GM21825 (cell line): ENCODE data around the gene CADM3.
A peak's percentile ranks its signal among the peaks of the same experiment; 100 is the strongest.

Source experiments
- ATAC-seq: cut with Tn5 transposase; IDR thresholded peaks from one replicate; pipeline ENCODE4 v1.9.1; 2021; ENCODE audit warnings: mild to moderate bottlenecking, moderate library complexity; ENCODE audit not compliant: unreplicated experiment

Gene CADM3, protein sequence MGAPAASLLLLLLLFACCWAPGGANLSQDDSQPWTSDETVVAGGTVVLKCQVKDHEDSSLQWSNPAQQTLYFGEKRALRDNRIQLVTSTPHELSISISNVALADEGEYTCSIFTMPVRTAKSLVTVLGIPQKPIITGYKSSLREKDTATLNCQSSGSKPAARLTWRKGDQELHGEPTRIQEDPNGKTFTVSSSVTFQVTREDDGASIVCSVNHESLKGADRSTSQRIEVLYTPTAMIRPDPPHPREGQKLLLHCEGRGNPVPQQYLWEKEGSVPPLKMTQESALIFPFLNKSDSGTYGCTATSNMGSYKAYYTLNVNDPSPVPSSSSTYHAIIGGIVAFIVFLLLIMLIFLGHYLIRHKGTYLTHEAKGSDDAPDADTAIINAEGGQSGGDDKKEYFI

DNA sequence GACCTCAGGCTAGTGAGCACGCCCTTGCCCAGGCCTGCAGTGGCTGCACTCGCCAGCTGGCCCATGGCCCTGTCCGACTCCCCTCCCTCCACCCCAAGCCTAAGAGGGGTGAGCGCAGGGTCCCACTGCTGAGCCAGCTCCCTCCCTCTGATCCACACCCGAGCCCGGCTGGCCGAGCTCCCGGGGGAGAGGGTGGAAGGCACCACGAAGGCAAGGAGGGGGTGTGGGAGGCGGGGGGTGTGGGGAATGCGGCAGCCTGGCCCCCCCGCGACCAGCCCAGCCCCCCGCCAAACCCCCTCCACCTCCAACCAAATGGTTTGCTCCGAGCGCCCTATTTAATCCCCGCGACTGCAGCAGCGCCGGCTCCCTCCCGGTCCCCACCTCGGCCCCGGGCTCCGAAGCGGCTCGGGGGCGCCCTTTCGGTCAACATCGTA lies at the start of gene CADM3:
Gene CADM3 (plus strand): TSS at position 362 of the 434 bp plus-strand sequence. CDS start 151 bp downstream, outside the sequence.
- no peak for ATAC-seq

DNA sequence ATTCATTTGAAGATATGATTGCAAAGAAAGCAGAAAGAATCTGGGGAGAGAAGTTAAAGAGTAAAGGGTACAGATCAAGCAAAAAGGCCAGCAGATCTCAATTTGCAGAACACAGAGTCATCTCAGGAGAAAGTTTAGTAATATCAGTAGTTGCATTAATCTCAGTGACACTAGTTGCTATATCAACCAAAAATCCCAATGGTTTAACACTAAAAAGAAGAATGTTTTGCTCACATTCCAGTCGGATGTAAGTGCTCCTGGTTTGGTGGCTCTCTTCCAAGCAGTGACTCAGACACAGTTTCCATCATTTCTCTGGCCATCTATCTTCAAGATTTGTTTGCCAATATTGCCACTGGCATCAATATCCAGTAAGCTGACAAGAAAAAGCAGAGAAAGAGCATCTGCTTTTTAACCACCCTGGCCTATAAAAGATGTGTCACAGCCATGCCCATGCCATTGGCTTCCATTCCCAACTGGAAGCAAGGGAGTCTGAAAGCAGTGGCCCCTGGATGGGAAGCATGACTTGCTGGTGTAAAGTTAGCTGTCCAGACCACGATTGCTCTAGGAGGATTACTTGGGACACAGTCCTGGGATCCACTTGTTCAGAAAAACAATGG lies 49.3 kb upstream of the CADM3 start:
- ATAC-seq: peak; percentile 72

DNA sequence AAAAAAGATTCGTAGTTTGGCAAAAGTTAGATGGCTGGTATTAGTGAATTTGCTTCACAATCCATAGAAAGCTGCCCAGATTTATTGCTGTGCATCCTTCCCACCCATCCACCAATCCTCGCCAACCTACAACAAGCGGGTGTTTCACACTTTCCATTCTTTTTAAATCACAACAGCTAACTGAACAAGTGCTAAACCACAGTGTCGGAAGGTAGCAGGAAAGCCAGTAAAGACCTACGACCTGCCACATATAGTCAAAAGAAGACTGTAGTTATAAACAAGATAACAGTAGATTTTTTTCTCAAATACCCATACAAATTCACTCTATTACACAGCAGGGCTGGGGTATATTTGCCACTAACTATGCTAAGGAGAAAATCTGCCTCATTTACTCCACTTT lies 47.8 kb upstream of the CADM3 start:
- no peak for ATAC-seq

DNA sequence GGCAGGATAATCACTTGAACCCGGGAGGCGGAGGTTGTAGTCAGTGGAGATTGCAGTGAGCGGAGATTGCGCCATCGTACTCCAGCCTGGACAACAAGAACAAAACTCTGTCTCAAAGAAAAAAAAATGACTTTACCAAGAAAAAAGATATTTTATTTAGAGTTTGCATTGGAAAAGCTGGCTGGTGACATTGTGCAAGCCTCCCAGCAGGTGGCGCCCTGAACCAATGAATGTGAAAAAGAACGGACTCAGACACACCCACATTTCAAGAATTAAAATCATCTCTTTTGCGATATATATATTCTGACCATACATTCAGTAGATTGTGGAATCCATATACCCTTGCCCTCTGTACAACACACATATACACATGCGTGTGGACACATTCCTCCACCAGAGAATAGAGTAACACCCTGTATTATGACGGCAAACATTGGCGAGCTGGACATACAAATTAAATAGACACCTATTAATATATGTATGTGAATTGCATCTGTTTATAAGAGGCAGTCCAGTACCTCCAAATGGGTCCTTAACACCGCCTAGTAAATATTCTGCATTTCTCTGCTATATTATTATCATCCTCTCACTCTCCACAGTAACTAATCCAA lies 39.0 kb upstream of the CADM3 start:
- no peak for ATAC-seq

DNA sequence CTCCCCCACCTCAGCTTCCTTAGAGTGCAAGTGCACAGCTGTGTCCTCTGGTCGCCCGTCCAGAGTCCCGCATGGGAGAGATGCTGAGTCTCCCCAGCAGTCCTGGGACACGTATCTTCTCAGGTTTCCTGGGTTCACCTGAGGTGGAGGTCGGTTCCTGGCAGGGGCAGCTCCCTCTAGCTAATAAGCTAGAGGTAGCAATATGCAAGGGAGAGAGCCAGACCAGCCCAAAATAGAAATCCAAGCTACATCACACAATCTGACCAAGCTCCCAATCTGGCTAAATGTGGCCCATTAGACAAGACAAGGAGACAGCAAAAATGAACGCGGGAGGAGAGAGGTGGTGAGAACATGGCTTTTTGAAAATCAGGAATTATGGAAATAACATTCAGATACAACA lies 30.9 kb upstream of the CADM3 start:
- no peak for ATAC-seq

DNA sequence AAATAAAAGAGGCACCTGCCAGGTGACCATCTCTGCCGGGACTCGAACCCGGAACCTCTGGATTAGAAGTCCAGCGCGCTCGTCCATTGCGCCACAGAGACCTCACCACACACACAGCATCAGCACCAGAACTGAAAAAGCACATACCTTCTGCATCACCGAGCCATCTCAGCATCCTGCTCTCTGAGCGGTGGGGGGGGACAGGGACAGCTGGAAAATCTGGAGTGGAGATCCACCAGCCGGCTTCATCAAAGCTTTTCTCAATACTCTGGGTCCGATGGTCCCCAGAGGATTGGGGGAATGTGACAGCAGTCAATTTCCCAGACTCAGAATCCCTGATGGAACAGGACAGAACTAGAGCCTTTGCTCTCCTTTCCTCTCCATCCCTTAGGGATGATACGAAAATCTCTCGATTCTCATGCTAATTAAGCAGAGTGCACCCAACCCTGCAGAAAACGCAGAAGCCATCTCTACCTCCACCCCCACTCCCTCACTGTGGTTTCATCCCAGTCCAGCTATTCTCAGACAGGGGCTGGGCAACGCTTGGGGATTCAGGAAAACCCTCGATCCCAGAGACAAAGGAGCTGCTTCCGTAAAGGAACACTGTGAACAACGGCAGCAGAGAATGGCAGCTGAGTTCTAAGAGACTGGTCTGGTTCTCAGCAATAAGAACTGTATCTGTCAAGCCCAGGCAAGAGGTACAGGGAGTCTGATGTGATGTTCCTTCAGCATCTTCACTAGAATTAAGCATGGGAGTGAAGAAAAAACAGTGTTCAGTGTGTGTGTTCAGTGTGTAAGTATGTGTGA lies 29.6 kb upstream of the CADM3 start:
- ATAC-seq: no peak

DNA sequence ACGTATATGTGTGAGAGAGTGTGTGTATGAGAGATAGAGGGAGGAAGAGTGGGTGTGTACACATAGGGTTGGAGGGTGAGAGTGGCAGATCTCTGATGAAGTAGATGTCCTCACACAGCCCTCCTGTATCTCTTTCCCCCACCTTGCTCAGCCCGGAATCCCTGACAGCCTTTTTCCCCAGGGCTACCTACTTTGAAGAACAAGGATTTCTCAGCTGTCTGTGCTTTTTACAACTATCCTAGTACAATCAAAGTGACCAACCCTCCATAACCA lies 29.1 kb upstream of the CADM3 start:
- no peak for ATAC-seq

DNA sequence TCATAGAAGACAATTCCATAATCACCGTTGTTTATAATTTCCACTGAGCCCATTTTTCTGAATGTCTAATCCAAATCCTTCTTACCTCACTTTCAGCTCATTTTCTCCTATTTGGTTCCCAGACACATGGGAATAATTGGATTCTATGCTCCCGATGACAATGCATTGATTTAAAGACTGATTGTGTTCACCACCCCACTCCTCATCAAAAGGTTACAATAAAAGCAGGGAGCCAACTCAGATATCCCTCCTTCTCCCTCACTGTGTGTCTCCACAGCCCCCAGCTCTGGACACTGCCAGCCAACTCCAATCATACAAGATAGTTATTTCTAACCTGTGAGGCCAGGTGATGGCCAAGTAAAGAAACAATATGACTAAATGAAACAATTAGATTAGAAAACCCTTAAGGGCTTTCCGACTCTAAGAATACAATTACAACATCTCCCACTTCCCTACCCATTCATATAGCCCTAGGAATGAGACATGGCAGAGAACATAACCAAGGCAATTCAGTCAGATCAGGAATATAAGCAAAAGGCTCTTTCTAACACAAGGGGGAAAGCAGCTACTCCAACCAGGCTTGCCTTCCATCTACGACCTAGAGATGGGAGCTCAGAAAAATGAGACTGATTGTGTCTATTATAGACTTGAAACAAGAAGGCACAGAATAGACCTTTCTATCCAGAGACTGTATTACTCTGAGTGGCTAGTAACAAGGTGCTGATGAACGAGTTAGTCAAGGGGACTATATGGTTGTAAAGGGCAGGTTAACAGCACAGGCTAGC lies 28.5 kb upstream of the CADM3 start:
- ATAC-seq: no peak

DNA sequence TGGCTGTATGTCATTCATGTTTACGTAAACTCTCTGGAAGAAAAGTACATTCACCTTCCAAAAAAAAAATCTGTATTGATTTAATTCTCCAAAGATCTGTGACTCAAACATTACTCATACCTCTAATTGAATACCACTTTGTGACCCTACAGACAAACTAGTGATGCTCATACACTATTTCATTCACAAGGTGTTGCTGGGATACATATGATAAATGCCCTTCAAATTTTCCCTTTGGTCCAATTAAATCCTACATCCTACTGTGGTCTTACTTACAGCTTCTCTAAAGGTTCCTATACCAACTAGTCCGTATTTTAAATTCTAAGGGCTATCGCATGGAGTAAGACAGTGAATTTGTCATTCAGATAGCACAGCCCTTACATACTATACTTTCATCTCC lies 26.8 kb upstream of the CADM3 start:
- no peak for ATAC-seq

DNA sequence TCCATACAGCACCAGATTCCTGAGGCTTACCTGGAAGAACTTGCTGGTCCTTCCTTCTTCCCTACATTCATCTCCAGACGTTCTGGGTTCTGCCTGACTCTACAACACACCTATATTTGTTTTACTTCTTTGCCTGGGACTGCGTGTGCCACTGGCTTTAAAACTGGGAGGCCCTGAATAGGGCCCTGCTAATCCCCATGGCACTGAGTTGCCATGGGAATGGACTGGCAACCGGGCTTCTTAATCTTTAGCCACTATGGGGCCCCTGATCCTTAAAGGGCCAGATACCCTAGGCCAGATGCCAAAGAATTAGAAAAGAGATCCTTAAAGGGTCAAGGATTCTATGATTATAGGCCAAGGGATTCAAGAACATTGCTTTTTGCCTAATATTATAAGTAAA lies 24.4 kb upstream of the CADM3 start:
- ATAC-seq: no peak

DNA sequence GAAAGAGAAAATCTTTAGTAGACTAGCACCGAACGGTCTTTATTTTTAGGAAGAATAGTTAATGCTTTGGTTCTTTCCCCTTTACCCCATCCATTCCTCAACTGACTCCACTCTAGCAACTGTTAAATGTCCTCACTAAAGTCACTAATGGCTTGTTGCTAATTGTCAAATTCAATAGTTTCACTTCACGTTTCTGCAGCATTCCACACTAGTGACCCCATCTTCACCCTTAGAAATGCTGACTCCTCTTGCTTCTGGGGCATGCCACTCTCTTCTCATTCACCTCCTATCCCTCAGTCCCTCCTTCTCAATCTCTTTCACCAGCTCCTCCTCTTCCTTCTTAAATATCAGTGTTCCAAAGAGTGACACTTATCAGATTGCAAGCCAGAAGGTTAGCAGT lies 19.4 kb upstream of the CADM3 start:
- no peak for ATAC-seq

DNA sequence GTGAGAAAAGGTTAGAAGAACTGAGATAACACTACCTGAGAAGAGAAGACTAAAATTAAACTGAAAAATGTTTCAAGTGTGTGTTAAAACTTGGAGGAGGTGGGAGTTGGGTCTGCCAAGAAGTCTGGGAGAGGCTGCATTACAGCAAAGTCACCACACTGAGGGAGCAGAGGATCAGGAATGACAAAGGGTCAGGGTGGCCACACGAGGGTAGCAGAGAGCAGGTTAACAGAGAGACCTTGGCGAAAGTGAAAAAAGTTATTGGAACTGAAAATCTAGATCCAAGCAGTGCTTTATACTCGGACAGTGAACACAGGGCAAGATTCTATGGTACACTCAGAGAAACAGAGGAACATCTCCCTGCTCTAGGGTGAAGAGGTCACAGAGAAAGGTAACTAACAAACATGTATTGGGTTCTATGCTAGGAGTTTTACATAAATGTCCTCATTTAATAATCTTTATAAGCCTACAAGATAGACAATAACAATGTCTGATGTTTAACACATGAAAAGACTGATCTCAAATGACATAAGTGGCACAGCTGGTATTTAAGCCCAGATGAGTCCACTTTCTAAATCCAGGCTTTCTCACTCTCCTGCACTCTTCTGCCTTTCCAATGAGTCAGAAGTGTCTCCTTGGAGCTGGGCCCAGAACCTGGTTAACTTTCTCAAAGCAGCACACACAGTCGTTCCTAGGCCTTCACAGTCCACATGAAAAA lies 10.3 kb upstream of the CADM3 start:
- ATAC-seq: peak; percentile 95

DNA sequence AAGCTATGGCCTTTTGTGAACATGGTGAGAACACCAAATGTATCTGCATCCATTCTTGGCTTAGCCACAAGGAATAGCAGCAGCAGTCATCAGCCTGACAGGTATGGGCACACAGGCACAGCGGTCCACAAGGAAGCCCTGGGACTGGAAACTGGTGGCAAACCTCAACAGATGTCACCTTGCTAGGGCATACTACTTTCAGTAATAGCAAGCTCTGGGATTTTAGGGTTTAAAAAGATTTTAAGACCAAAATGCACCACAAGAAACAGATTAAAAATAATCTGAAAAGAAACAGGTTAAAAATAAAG lies 9.7 kb upstream of the CADM3 start:
- no peak for ATAC-seq

DNA sequence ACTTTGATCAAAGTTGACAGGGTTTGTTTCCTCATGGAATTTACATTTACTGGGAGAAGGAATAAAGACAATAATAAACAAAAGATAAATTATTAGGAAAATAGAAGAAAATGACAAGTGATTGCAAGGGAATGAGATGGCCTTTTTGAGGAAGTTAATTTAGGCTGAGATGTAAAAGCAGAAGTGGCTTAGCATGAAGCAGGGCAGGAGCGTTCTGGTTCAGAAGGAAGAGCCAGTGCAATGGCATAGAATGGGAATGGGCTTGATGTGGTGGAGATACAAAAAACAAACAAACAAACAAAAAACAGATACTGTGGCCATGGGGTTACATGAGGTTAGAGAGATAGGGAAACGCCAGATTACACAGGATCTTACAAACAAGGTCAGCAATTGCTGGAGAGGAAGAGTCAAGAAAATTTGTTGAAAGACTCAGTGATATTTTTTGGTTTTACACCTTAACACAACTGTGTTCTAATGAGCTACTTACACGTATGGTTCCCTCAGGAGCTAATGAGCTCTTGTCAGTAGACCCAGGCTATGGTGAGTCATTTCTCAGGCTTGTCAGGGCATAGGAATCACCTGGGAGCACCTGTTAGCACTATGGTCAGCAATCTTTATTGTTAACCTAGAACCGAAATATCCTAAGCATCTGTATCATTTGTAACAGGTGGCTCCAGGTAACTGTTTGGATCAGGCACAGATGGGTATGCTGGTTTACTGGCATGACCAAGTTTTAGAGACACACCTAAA lies 8.7 kb upstream of the CADM3 start:
- no peak for ATAC-seq

DNA sequence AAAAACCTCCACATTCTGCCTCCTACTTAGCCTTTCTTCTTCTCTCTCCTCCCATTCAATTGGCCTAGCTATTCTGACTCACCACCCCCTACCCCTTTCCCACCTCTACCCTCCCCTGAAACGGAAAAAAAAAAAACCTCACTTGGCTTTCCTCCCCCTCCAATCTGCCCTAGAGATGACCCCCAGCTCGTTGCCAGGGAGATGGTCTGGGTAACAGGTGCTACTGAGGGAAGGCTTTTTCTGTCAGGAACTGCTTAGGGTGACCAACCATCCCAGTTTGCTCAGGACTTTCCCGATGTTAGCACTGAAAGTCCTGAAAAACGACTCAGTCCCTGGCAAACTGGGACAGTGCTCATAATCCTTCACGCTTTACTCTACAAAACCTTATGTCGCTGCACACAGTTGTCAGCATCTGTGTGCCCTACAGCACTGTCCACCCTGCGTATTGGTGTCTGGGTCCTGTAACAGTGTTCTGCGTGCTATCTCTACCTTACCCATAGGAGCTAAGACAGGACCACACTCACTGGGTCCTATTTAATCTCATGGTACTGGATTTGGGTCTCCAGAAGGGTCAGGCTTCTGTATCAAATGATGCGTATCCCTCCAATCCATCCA lies 7.7 kb upstream of the CADM3 start:
- ATAC-seq: no peak

DNA sequence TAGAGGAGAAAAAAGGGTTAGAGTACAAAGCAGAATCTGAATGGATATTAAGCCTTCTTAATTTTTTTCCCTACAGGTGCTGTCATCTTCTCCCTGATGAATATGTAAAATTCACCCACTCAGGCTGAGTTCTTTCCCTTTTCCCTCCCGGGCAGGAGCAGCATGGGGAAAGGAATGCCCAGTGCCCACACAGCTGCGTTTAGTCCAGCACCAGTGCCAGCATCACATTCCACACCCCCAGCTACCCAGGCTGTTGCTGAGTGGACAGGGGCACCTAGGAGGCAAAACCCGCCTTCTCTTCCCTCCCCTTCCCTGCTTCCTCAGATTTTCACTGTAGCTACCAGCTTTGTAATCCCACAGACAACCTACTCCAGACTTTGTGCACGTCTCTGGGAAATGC lies 3.4 kb upstream of the CADM3 start:
- ATAC-seq: no peak

DNA sequence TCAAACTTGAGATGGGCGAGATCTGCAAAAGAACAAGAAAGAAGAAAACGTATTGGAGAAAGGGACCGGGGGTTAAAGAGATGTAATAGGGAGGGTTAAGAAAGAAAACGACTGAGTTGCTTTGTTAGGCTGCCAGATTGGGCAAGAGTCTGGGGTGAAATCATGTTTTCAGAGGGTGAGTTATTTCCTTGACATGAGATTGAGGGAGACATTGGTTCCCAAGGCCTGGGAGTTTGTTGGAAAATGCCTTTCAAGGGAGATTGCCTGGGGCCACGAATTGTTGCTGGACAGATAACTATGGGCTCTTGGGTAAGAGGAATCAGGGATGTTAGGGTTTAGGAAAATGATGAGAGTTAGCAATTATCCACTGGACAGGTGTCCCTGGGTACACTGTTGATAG lies 776 bp upstream of the CADM3 start:
- ATAC-seq: no peak

DNA sequence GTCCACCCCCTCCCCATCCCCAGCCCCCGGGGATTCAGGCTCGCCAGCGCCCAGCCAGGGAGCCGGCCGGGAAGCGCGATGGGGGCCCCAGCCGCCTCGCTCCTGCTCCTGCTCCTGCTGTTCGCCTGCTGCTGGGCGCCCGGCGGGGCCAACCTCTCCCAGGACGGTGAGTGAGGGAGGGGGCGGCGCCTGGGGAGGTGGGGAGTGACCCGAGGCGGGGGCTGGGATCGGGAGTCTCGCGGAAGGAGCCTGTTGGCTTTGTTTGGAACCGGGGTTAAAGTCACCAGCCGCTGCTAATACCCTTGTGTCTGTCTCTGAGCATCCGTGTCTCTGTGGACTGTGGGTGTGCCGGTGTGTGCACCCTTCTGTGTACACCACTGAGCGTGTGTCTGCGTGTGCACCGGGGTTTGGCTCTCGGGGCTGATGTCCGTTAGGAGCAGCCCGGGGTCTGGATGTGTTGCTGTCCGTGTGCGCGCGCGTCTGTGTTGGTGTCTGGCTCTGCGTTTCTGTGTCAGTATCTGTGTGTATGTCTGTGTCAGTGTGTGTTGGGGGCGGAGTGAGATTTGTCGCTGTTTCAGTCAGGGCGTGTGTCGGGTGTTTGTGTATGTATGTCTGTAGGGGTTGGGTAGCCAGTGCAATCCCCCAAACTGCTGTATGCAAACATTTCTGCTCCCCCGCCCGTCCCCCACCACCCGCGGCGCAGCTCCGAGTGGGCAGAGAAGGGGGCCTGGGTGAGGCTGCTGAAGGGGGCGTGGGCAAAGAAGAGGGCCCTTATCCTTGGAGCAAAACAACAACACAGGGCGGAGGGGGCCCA lies 480 bp downstream of the CADM3 start:
- no peak for ATAC-seq
